ENCODE results near the gene RUFY4. TPM values are rescaled to one million over a fixed set of nuclear protein-coding genes. Genes with fewer than 3 reads are reported as not detected.

The RUFY4 gene
- total and polyA plus RNA-seq, 2 donors (not counting 3 experiments of a cell fraction or from before 2014, with no cell fraction given): not detected

- DNase-seq (ENCODE audit: low read depth, low spot score) (no peak), FAIRE-seq (no peak)
- no peak overlapping the region for H2AFZ ChIP-seq (ENCODE audit: low read depth, low read length)
- no peak overlapping the region for H3K4me3 ChIP-seq (replicated peaks in 1 of 3; ENCODE audit: insufficient read depth in 1 of 3, low read depth in 1 of 3, low read length in 3 of 3)
- H3K27me3 ChIP-seq (ENCODE audit: control insufficient read depth in 2 of 2, insufficient read depth in 2 of 2, low read length in 2 of 2): peaks cover 8 to 22% of the 10 kb centered on the region in 2 experiments
- no TSS peak for BruUV-seq (replicated peaks)
- H3K27ac ChIP-seq (ENCODE audit: insufficient read depth, low read depth, low read length): no peak overlapping the region
- no peaks in the 10 kb centered on the region for H3K9me3 ChIP-seq (replicated peaks; ENCODE audit: control insufficient read depth, insufficient read depth, low read length)
- no peaks in the 10 kb centered on the region for H3K9me1 ChIP-seq (replicated peaks; ENCODE audit: control insufficient read depth, extremely low read depth, insufficient read depth, low read length)
- no peak overlapping the region for H3K9ac ChIP-seq (replicated peaks; ENCODE audit: extremely low read depth, insufficient read depth, low read length)
- H3K4me2 ChIP-seq (ENCODE audit: insufficient read depth, low read length): no peak overlapping the region
- POLR2A ChIA-PET: no interaction called here
- TF ChIP-seq EZH2 (IDR thresholded peaks at IDR 0.05; ENCODE audit: borderline replicate concordance, low read depth, low read length, severe bottlenecking): no peak
- no peak for TF ChIP-seq FOS (IDR thresholded peaks at IDR 0.05; ENCODE audit: borderline replicate concordance, insufficient read depth, low read length)
- no peak for TF ChIP-seq CTCF (IDR thresholded peaks at IDR 0.05; ENCODE audit: extremely low read depth in 1 of 2, insufficient read depth in 1 of 2, low read depth in 1 of 2, low read length in 2 of 2)
- TF ChIP-seq POLR2AphosphoS5 (IDR thresholded peaks at IDR 0.05; ENCODE audit: insufficient read depth, low read depth, low read length): no peak
- TF ChIP-seq GATA2 (IDR thresholded peaks at IDR 0.05; ENCODE audit: insufficient read depth, insufficient read length, low read depth, low read length): no peak
- TF ChIP-seq MYC (IDR thresholded peaks at IDR 0.05; ENCODE audit: low read depth, low read length): no peak
- no peak for TF ChIP-seq POLR2A (IDR thresholded peaks at IDR 0.05; ENCODE audit: low read depth, low read length)
- no peak for TF ChIP-seq MAX (IDR thresholded peaks at IDR 0.05; ENCODE audit: insufficient read depth, insufficient read length)
- no peak for TF ChIP-seq JUN (IDR thresholded peaks at IDR 0.05; ENCODE audit: borderline replicate concordance, insufficient read depth, insufficient read length, low read depth)
- no peaks in the 10 kb centered on the region for H4K20me1 ChIP-seq (replicated peaks; ENCODE audit: control insufficient read depth, extremely low read depth, insufficient read depth, low read length)
- H3K36me3 ChIP-seq (ENCODE audit: control insufficient read depth in 2 of 2, extremely low read depth in 1 of 2, insufficient read depth in 2 of 2, low read length in 2 of 2): no peaks in the 10 kb centered on the region
- intact Hi-C loops (cut with micrococcal nuclease) (no loop called here), dilution Hi-C loops (cut with MboI; ENCODE audit: extremely low pct_ligation_motif_present, low sequenced_read_pairs) (no loop called here)
- H3K4me1 ChIP-seq (ENCODE audit: control insufficient read depth, extremely low read depth, insufficient read depth, low read length): no peaks in the 10 kb centered on the region
- CTCF ChIA-PET: interaction anchor here (0.9 to 4.2 kb wide), 6 partner anchors 8 to 257 kb away, joined by 3 to 43 read pairs (median 8); partner anchors contain the start of gene RUFY4
- H3K79me2 ChIP-seq (ENCODE audit: control insufficient read depth, insufficient read depth, low read length): no peaks in the 10 kb centered on the region
Observed at GRCh38 chr2:218043100-218043499, 26.0 kb upstream of the RUFY4 start.

Measured in endothelial cell of umbilical vein (primary cell).